Thyroid gland (tissue), 4 donors: ENCODE measurements around the gene RAD21L1. TPM values are rescaled to one million over a fixed set of nuclear protein-coding genes. Genes with fewer than 3 reads are reported as not detected.

ENCODE experiments used
- DNase-seq, 2 donors: peaks; one replicate each; pipeline ENCODE4 v3.0.0-alpha.2; 2019
- H3K27ac ChIP-seq, 3 donors: fragments of 200-600 bp; sonication (generic); 1 replicate in 2 of 3; 2 replicates in 1 of 3; pipeline ENCODE4 v1.5.1; 2016 to 2019; ENCODE audit warnings: mild to moderate bottlenecking in 1 of 3, moderate library complexity in 1 of 3
- H3K27me3 ChIP-seq: fragments of 200-600 bp; sonication (generic); one replicate; pipeline ENCODE4 v1.5.1; 2019
- H3K36me3 ChIP-seq, 2 donors: fragments of 200-600 bp; sonication (generic); one replicate each; pipeline ENCODE4 v1.5.1; 2016 to 2019
- H3K4me1 ChIP-seq, 2 donors: fragments of 200-600 bp; sonication (generic); one replicate each; pipeline ENCODE4 v1.5.1; 2017 to 2019
- H3K4me3 ChIP-seq, 3 donors: fragments of 200-600 bp; sonication (generic); replicated peaks in 1 of 3; 1 replicate in 2 of 3; 2 replicates in 1 of 3; pipeline ENCODE4 v1.5.1; 2016; ENCODE audit warnings: mild to moderate bottlenecking in 1 of 3
- H3K9me3 ChIP-seq: fragments of 200-600 bp; sonication (generic); one replicate; pipeline ENCODE4 v1.5.1; 2017
- CTCF ChIP-seq, 6 experiments: fragments of 200-600 bp in 3 of 6; fragments of 450-650 bp in 3 of 6; sonication (generic) in 3 of 6; IDR thresholded peaks; one replicate each; pipeline ENCODE4 v1.5.1; 2016 to 2019; ENCODE audit warnings: antibody characterized with exemption in 6 of 6, mild to moderate bottlenecking in 2 of 6, inconsistent platforms in 1 of 6, moderate library complexity in 1 of 6
- POLR2A ChIP-seq, 2 donors: fragments of 450-650 bp; IDR thresholded peaks; one replicate each; pipeline ENCODE4 v1.6.1; 2017; ENCODE audit warnings: antibody characterized with exemption in 2 of 2, mild to moderate bottlenecking in 2 of 2, moderate library complexity in 1 of 2
- WGBS, 2 donors: methylation state at CpG; one replicate each; pipeline ENCODE4 v1.1.5; 2017; 5-methylcytosine and 5-hydroxymethylcytosine counted together
- intact Hi-C: fragments of 100-400 bp; cut with DNase I; formaldehyde crosslinking; loops from one replicate; pipeline ENCODE4 v1.15.1; 2023
- total RNA-seq, 4 donors: library from RNA; depleted of rRNA; stranded (reverse); fragments of >200 nt; gene quantifications; one replicate each; pipeline ENCODE4 v1.2.3, GENCODE V29; 2016

Gene RAD21L1
- total RNA-seq, 4 donors from 2014 or later: not detected

- H3K27ac ChIP-seq: no peak overlapping the region
- no peak overlapping the region for H3K4me3 ChIP-seq
- TF ChIP-seq CTCF (IDR thresholded peaks at IDR 0.05) (no peak), POLR2A (IDR thresholded peaks at IDR 0.05) (no peak)
- no peaks in the 10 kb centered on the region for H3K27me3 ChIP-seq
- peaks cover 0 to 7% of the 10 kb centered on the region in 2 donors for H3K4me1 ChIP-seq
- H3K36me3 ChIP-seq: no peaks in the 10 kb centered on the region
- intact Hi-C loops: no loop called here
- DNase-seq: no peak
- no peaks in the 10 kb centered on the region for H3K9me3 ChIP-seq
- 93 to 96% methylated on average over 13 to 20 of the region's 20 CpGs for WGBS, 2 donors
Observed at GRCh38 chr20:1295276-1295930, 69.6 kb downstream of the RAD21L1 start.

- Histone ChIP-seq H3K27ac (no peak overlapping the region), H3K4me1 (peaks cover 0 to 7% of the 10 kb centered on the region in 2 donors), H3K36me3 (no peaks in the 10 kb centered on the region), H3K9me3 (no peaks in the 10 kb centered on the region), H3K27me3 (no peaks in the 10 kb centered on the region), H3K4me3 (no peak overlapping the region)
- 94 to 96% methylated on average over 12 to 15 of the region's 20 CpGs for WGBS, 2 donors
- intact Hi-C loops: no loop called here
- no peak for TF ChIP-seq CTCF (IDR thresholded peaks at IDR 0.05)
- no peak for TF ChIP-seq POLR2A (IDR thresholded peaks at IDR 0.05)
- DNase-seq: no peak
Observed at GRCh38 chr20:1296117-1296610, 70.3 kb downstream of the RAD21L1 start.

GRCh38 chr20:1296922-1297321 lies 71.1 kb downstream of the RAD21L1 start:
- no peak for DNase-seq
- Histone ChIP-seq H3K9me3 (no peaks in the 10 kb centered on the region), H3K4me3 (no peak overlapping the region), H3K36me3 (no peaks in the 10 kb centered on the region), H3K27ac (no peak overlapping the region), H3K27me3 (no peaks in the 10 kb centered on the region), H3K4me1 (peaks cover 0 to 7% of the 10 kb centered on the region in 2 donors)
- TF ChIP-seq POLR2A (IDR thresholded peaks at IDR 0.05): no peak
- no peak for TF ChIP-seq CTCF (IDR thresholded peaks at IDR 0.05)
- WGBS, 2 donors: 88 to 91% methylated on average over 14 of the region's 14 CpGs
- intact Hi-C loops: no loop called here

GRCh38 chr20:1297486-1297885 lies 71.6 kb downstream of the RAD21L1 start:
- TF ChIP-seq POLR2A (IDR thresholded peaks at IDR 0.05) (no peak), CTCF (IDR thresholded peaks at IDR 0.05) (no peak)
- no peak overlapping the region for H3K27ac ChIP-seq
- H3K4me1 ChIP-seq: peaks cover 0 to 8% of the 10 kb centered on the region in 2 donors
- no peaks in the 10 kb centered on the region for H3K9me3 ChIP-seq
- intact Hi-C loops: no loop called here
- 93 to 96% methylated on average over 2 of the region's 2 CpGs for WGBS, 2 donors
- no peaks in the 10 kb centered on the region for H3K27me3 ChIP-seq
- no peaks in the 10 kb centered on the region for H3K36me3 ChIP-seq
- DNase-seq: no peak
- H3K4me3 ChIP-seq: no peak overlapping the region

- H3K27me3 ChIP-seq: no peaks in the 10 kb centered on the region
- H3K4me1 ChIP-seq: peaks cover 5 to 14% of the 10 kb centered on the region in 2 donors
- no peak overlapping the region for H3K4me3 ChIP-seq
- intact Hi-C loops: no loop called here
- 90 to 95% methylated on average over 5 of the region's 5 CpGs for WGBS, 2 donors
- TF ChIP-seq CTCF (IDR thresholded peaks at IDR 0.05) (no peak), POLR2A (IDR thresholded peaks at IDR 0.05) (no peak)
- no peak overlapping the region for H3K27ac ChIP-seq
- no peaks in the 10 kb centered on the region for H3K36me3 ChIP-seq
- no peak for DNase-seq
- H3K9me3 ChIP-seq: no peaks in the 10 kb centered on the region
Observed at GRCh38 chr20:1298166-1298565, 72.3 kb downstream of the RAD21L1 start.
